Mesendoderm (in vitro differentiated cells): ENCODE results near the gene MYB.

Source experiments
- DNase-seq: peaks from one replicate; pipeline ENCODE4 v3.0.0; 2013
- H2AK5ac ChIP-seq: 2 replicates; pipeline ENCODE4 v1.6.1; 2013; ENCODE audit warnings: low read length, inconsistent platforms
- H2BK120ac ChIP-seq: 2 replicates; pipeline ENCODE4 v1.6.1; 2013; ENCODE audit warnings: low read depth, mild to moderate bottlenecking, low read length, moderate library complexity, mixed read lengths
- H2BK15ac ChIP-seq: replicated peaks from 2 replicates; pipeline ENCODE4 v1.6.1; 2013; ENCODE audit warnings: low read depth, mild to moderate bottlenecking, moderate library complexity
- H2BK5ac ChIP-seq: 2 replicates; pipeline ENCODE4 v1.6.1; 2013; ENCODE audit warnings: low read length, inconsistent platforms
- H3K18ac ChIP-seq: 2 replicates; pipeline ENCODE4 v1.6.1; 2013; ENCODE audit warnings: mild to moderate bottlenecking, low read length, mixed read lengths
- H3K23ac ChIP-seq: one replicate; pipeline ENCODE4 v1.6.1; 2013; ENCODE audit warnings: low read length
- H3K27ac ChIP-seq: 2 replicates; pipeline ENCODE4 v1.5.1; 2013; ENCODE audit warnings: low read depth, mild to moderate bottlenecking, inconsistent platforms, low read length, moderate library complexity
- H3K27me3 ChIP-seq: 2 replicates; pipeline ENCODE4 v1.6.1; 2013; ENCODE audit warnings: low read length, control low read depth, mild to moderate bottlenecking, inconsistent platforms; ENCODE audit not compliant: insufficient read depth, poor library complexity
- H3K36me3 ChIP-seq: 2 replicates; pipeline ENCODE4 v1.6.1; 2013; ENCODE audit warnings: low read length, inconsistent platforms; ENCODE audit not compliant: control insufficient read depth, insufficient read depth
- H3K4ac ChIP-seq: one replicate; pipeline ENCODE4 v1.6.1; 2013; ENCODE audit warnings: low read depth, mild to moderate bottlenecking, low read length, moderate library complexity
- H3K4me1 ChIP-seq: 2 replicates; pipeline ENCODE4 v1.6.1; 2013; ENCODE audit warnings: low read depth, low read length, inconsistent platforms; ENCODE audit not compliant: control insufficient read depth
- H3K4me2 ChIP-seq: 2 replicates; pipeline ENCODE4 v1.6.1; 2013; ENCODE audit warnings: low read length
- H3K4me3 ChIP-seq: 2 replicates; pipeline ENCODE4 v1.5.1; 2013; ENCODE audit warnings: mild to moderate bottlenecking, low read length
- H3K56ac ChIP-seq: one replicate; pipeline ENCODE4 v1.6.1; 2013; ENCODE audit warnings: low read length
- H3K79me1 ChIP-seq: 2 replicates; pipeline ENCODE4 v1.6.1; 2013; ENCODE audit warnings: low read length, inconsistent platforms
- H3K79me2 ChIP-seq: 2 replicates; pipeline ENCODE4 v1.6.1; 2013; ENCODE audit warnings: mild to moderate bottlenecking, low read length; ENCODE audit not compliant: control insufficient read depth, insufficient read depth
- H3K9ac ChIP-seq: 2 replicates; pipeline ENCODE4 v1.6.1; 2013; ENCODE audit warnings: low read length, inconsistent platforms
- H4K5ac ChIP-seq: one replicate; pipeline ENCODE4 v1.6.1; 2013; ENCODE audit warnings: low read length
- H4K8ac ChIP-seq: one replicate; pipeline ENCODE4 v1.6.1; 2013; ENCODE audit warnings: low read depth, mild to moderate bottlenecking, control low read depth, low read length, moderate library complexity
- WGBS: extraction: QIAGEN DNeasy Blood & Tissue Kit; methylation state at CpG from one replicate; pipeline ENCODE4 v1.1.7; 2013; ENCODE audit warnings: low lambda C conversion rate, missing lambda C conversion rate; ENCODE audit not compliant: insufficient coverage; ENCODE audit errors: extremely low coverage; 5-methylcytosine and 5-hydroxymethylcytosine counted together

Gene MYB

GRCh38 chr6:135260612-135261011 is 79.5 kb downstream of the MYB start:
- no CpG with 5 or more reads among the region's 4 CpGs for WGBS
- H3K79me2 ChIP-seq = no peaks in the 10 kb centered on the region
- no peak overlapping the region for H2BK5ac ChIP-seq
- H3K79me1 ChIP-seq = no peaks in the 10 kb centered on the region
- H3K9ac ChIP-seq = no peak overlapping the region
- DNase-seq = no peak
- no peak overlapping the region for H3K4ac ChIP-seq
- H3K27me3 ChIP-seq = no peaks in the 10 kb centered on the region
- H2AK5ac ChIP-seq = no peak overlapping the region
- H3K23ac ChIP-seq = no peak overlapping the region
- no peaks in the 10 kb centered on the region for H3K36me3 ChIP-seq
- H3K4me2 ChIP-seq = no peak overlapping the region
- H2BK120ac ChIP-seq = no peak overlapping the region
- H3K4me1 ChIP-seq = no peaks in the 10 kb centered on the region
- no peak overlapping the region for H4K8ac ChIP-seq
- no peak overlapping the region for H2BK15ac ChIP-seq
- H3K27ac ChIP-seq = no peak overlapping the region
- H3K56ac ChIP-seq = no peak overlapping the region
- no peak overlapping the region for H3K18ac ChIP-seq
- H4K5ac ChIP-seq = no peak overlapping the region
- no peak overlapping the region for H3K4me3 ChIP-seq

- Histone ChIP-seq H2BK5ac (no peak overlapping the region), H3K4ac (no peak overlapping the region), H3K27ac (no peak overlapping the region), H3K4me1 (no peaks in the 10 kb centered on the region), H2BK120ac (no peak overlapping the region), H3K79me2 (no peaks in the 10 kb centered on the region), H3K36me3 (no peaks in the 10 kb centered on the region), H2BK15ac (no peak overlapping the region), H3K18ac (no peak overlapping the region), H3K56ac (no peak overlapping the region), H3K27me3 (no peaks in the 10 kb centered on the region), H2AK5ac (no peak overlapping the region), H4K8ac (no peak overlapping the region), H3K23ac (no peak overlapping the region), H3K9ac (no peak overlapping the region), H4K5ac (no peak overlapping the region), H3K79me1 (no peaks in the 10 kb centered on the region), H3K4me2 (no peak overlapping the region), H3K4me3 (no peak overlapping the region)
- peak; percentile 28 for DNase-seq
- no CpG with 5 or more reads among the region's 15 CpGs for WGBS
Measured at GRCh38 chr6:135261872-135262725, 81.0 kb downstream of the MYB start.

GRCh38 chr6:135265278-135265677 is 84.2 kb downstream of the MYB start:
- H3K27ac ChIP-seq = no peak overlapping the region
- H3K4me2 ChIP-seq = no peak overlapping the region
- no peak overlapping the region for H2BK5ac ChIP-seq
- no peak overlapping the region for H3K18ac ChIP-seq
- no peak overlapping the region for H3K4ac ChIP-seq
- H3K9ac ChIP-seq = no peak overlapping the region
- no peak for DNase-seq
- no peaks in the 10 kb centered on the region for H3K4me1 ChIP-seq
- H2AK5ac ChIP-seq = no peak overlapping the region
- H3K27me3 ChIP-seq = no peaks in the 10 kb centered on the region
- no peak overlapping the region for H2BK120ac ChIP-seq
- no peak overlapping the region for H3K4me3 ChIP-seq
- no CpG with 5 or more reads among the region's 3 CpGs for WGBS
- no peak overlapping the region for H4K8ac ChIP-seq
- no peak overlapping the region for H4K5ac ChIP-seq
- H3K23ac ChIP-seq = no peak overlapping the region
- H3K56ac ChIP-seq = no peak overlapping the region
- no peaks in the 10 kb centered on the region for H3K79me2 ChIP-seq
- H3K36me3 ChIP-seq = no peaks in the 10 kb centered on the region
- no peaks in the 10 kb centered on the region for H3K79me1 ChIP-seq
- no peak overlapping the region for H2BK15ac ChIP-seq

GRCh38 chr6:135266675-135267074 is 85.6 kb downstream of the MYB start:
- no peak overlapping the region for H3K23ac ChIP-seq
- no peak overlapping the region for H3K27ac ChIP-seq
- DNase-seq = no peak
- H4K5ac ChIP-seq = no peak overlapping the region
- WGBS = no CpG with 5 or more reads among the region's 8 CpGs
- peaks cover 7% of the 10 kb centered on the region for H3K4me1 ChIP-seq
- no peaks in the 10 kb centered on the region for H3K36me3 ChIP-seq
- no peak overlapping the region for H3K9ac ChIP-seq
- no peaks in the 10 kb centered on the region for H3K79me1 ChIP-seq
- no peak overlapping the region for H2BK120ac ChIP-seq
- H3K27me3 ChIP-seq = no peaks in the 10 kb centered on the region
- H3K4me3 ChIP-seq = no peak overlapping the region
- no peak overlapping the region for H3K4me2 ChIP-seq
- H2BK5ac ChIP-seq = no peak overlapping the region
- H3K56ac ChIP-seq = no peak overlapping the region
- no peak overlapping the region for H2BK15ac ChIP-seq
- H3K18ac ChIP-seq = no peak overlapping the region
- no peaks in the 10 kb centered on the region for H3K79me2 ChIP-seq
- H4K8ac ChIP-seq = no peak overlapping the region
- no peak overlapping the region for H3K4ac ChIP-seq
- peak overlapping the region; percentile 15 for H2AK5ac ChIP-seq

- Histone ChIP-seq H4K8ac (no peak overlapping the region), H3K79me1 (no peaks in the 10 kb centered on the region), H2BK5ac (no peak overlapping the region), H3K18ac (no peak overlapping the region), H2AK5ac (no peak overlapping the region), H3K27ac (no peak overlapping the region), H3K9ac (no peak overlapping the region), H3K23ac (no peak overlapping the region), H3K4me2 (no peak overlapping the region), H2BK120ac (no peak overlapping the region), H3K4me3 (no peak overlapping the region), H3K36me3 (no peaks in the 10 kb centered on the region), H3K27me3 (no peaks in the 10 kb centered on the region), H2BK15ac (no peak overlapping the region), H3K4me1 (peaks cover 7% of the 10 kb centered on the region), H4K5ac (no peak overlapping the region), H3K4ac (no peak overlapping the region), H3K79me2 (no peaks in the 10 kb centered on the region), H3K56ac (no peak overlapping the region)
- no CpG with 5 or more reads among the region's 2 CpGs for WGBS
- DNase-seq = no peak
Measured at GRCh38 chr6:135267085-135267484, 86.0 kb downstream of the MYB start.

- no peak overlapping the region for H2BK120ac ChIP-seq
- H3K9ac ChIP-seq = no peak overlapping the region
- no peak overlapping the region for H3K27ac ChIP-seq
- no peak overlapping the region for H3K18ac ChIP-seq
- H3K4ac ChIP-seq = no peak overlapping the region
- H3K79me2 ChIP-seq = no peaks in the 10 kb centered on the region
- no peaks in the 10 kb centered on the region for H3K27me3 ChIP-seq
- H3K4me1 ChIP-seq = peaks cover 7% of the 10 kb centered on the region
- no peak overlapping the region for H2AK5ac ChIP-seq
- no peak overlapping the region for H3K23ac ChIP-seq
- no peak overlapping the region for H3K4me2 ChIP-seq
- no peak overlapping the region for H3K56ac ChIP-seq
- H4K8ac ChIP-seq = no peak overlapping the region
- no peak overlapping the region for H3K4me3 ChIP-seq
- no peak overlapping the region for H2BK5ac ChIP-seq
- no peak overlapping the region for H2BK15ac ChIP-seq
- H3K79me1 ChIP-seq = no peaks in the 10 kb centered on the region
- WGBS = no CpG with 5 or more reads among the region's 3 CpGs
- no peak overlapping the region for H4K5ac ChIP-seq
- no peaks in the 10 kb centered on the region for H3K36me3 ChIP-seq
- DNase-seq = no peak
Measured at GRCh38 chr6:135268263-135268662, 87.2 kb downstream of the MYB start.
